Measurements from ENCODE around the gene MAML2. TPM values are rescaled to one million over a fixed set of nuclear protein-coding genes. Genes with fewer than 3 reads are reported as not detected.

MAML2 gene
- total and polyA plus RNA-seq, 2 of the 8 experiments (the other 6 are each of a cell fraction or from before 2014, with no cell fraction given) = 3.8 to 6.6 TPM

DNA sequence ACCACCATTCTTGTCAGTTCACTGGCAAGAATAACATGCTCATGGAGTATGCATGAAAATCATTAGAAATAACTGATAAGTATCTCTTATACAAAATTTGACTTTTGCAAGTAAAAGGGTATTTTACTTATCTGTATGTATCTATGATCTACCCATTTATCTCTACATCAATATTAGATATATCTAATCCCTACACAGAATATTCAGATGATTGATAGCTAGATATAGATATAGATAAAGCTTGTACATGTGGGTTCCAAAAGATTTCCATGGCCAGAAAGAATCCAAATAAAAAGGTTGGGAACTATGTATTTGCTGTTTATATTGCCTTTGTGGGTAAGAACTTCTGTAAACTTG, 185.5 kb downstream of the MAML2 start (continued):
- TF ChIP-seq, protein P1, sequence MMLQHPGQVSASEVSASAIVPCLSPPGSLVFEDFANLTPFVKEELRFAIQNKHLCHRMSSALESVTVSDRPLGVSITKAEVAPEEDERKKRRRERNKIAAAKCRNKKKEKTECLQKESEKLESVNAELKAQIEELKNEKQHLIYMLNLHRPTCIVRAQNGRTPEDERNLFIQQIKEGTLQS (IDR thresholded peaks at IDR 0.05; ENCODE audit: insufficient read depth, low read depth, low read length) = no peak
- TF ChIP-seq KDM4A (IDR thresholded peaks at IDR 0.05; ENCODE audit: low read depth, low read length, severe bottlenecking) (no peak), KDM5A (IDR thresholded peaks at IDR 0.05; ENCODE audit: low read length) (no peak), EZH2 (IDR thresholded peaks at IDR 0.05; ENCODE audit: low read depth, low read length, severe bottlenecking) (no peak), SP2 (IDR thresholded peaks at IDR 0.05; ENCODE audit: low read length) (no peak), ZNF274 (IDR thresholded peaks at IDR 0.05; ENCODE audit: borderline replicate concordance, extremely low read depth, low read length) (no peak), CEBPB (IDR thresholded peaks at IDR 0.05; ENCODE audit: low read depth, low read length) (no peak), BCL11A (IDR thresholded peaks at IDR 0.05; ENCODE audit: low read depth in 2 of 2, low read length in 2 of 2) (no peak), POLR2AphosphoS5 (IDR thresholded peaks at IDR 0.05; ENCODE audit: low read depth, low read length) (no peak)
